GM19099 (cell line): ENCODE data around the gene MTFR1L.
A peak's percentile ranks its signal among the peaks of the same experiment; 100 is the strongest.

ENCODE experiments used
- POLR2A ChIP-seq: IDR thresholded peaks from 3 replicates; pipeline ENCODE4 v1.6.1; 2011; ENCODE audit warnings: low read depth; ENCODE audit not compliant: insufficient read length; ENCODE audit errors: extremely low read depth

The MTFR1L gene

DNA sequence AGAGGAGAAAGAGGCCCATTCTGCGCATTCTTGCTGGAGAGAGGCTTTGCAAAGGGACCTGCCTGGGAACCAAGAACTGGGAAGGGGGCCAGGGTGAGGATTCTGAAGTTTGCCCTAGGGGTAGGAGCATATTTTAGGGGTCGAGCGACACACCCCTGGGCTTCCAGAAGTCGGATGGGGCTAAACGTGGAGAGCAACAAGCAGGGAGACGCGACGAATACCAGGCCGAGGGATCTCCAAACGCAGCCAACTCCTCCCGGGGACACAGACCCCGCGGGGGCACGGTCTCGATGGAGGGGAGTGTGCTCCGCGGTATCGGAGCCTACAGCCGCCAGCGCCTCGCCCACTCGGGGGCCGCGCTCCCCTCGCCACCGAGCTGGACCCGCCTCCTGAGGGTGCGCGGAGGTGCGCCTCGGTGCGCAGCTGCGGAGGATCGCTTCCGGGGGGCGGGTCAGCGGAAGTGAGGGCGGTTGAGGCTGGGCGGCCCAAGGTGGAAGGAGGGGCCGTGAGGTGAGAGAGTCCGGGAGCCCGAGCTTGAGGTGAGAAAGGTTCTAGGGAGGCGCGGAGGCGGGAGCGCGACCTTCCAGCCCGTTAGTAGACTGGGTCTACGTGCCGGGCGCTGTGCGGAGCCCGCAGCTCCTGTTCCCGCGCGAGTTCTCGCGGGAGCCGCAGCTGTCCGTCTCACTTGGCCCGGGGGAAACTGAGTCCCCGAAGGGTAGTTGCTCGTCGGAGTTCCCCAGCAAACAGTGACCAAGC lies at the start of gene MTFR1L:
Gene MTFR1L, plus strand, starts transcription at position 464 of the 756 bp plus-strand sequence. CDS start 3,151 bp downstream, outside the sequence.
- peak; percentile 90 for TF ChIP-seq POLR2A

DNA sequence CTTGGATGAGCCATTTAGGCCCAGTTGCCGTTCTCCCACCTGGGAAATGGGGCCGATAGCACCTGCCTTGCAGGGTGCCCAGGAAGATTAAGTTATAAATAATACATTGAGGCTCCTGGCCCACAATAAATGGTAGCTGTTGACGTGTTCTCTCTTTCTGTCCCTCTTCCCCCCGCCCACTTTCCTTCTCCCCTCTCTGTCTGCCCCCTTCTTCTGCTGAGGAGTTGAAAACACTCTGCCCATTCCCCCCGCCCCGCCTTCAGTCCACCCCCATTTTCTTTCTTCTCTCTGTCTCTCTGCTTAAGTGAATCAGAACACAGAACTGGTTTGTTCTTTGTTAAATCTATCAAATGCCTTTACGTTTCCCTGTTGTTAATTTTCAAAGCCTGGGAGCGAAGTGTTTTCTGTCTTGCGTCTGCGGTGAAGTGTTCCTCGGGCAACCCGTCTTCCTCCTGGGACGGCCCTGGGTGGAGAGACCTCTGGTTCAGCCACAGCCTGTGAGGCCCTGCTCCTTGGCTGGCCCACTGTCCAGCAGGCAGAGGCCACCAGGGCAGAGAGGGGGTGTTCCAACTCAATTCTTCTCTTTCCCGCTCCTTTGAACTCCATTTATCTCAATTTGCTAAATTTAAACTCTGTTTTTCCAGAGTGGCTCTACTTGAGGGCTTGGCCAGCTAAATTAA lies 49.1 kb upstream of the MTFR1L start:
- no peak for TF ChIP-seq POLR2A

DNA sequence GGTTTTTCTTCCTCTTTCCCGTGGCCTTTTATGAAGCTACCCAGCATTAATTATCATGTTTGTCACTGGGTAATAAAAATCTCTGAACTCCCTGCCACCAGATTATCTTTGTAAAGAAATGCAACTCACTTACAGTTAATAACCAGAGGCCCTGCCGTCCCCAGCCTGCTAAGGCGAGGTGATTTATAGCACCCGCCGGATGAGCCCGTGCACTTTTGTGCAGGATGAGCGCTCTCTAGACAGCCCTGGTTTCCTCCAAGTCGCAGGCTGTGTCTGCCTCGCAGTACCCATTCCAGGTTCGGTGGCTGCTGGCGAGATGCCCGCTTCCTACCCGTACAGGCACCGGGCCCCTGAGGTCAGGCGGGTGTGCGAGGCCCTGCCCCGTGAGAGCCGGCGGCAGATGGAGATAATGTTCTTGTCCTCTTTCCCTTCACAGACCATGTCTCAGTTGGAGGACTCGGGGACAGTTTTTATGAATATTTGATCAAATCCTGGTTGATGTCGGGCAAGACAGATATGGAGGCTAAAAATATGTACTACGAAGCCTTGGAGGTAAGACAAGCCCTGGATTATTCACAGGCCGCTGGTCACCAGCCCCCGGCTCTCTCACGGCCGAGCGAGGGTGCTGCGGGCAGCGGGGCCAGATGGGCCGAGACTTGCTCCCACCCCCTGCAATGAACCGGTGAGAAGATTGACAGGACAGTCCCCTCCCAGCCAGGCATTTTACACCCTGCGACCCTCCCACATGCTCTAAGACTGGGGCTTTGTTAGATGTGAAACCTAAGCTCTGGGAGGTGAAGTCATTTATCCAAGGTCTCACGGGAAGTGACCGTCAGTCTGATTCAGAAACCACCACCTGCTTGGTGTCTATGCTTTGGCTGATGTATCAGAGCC lies 48.3 kb upstream of the MTFR1L start:
- no peak for TF ChIP-seq POLR2A

DNA sequence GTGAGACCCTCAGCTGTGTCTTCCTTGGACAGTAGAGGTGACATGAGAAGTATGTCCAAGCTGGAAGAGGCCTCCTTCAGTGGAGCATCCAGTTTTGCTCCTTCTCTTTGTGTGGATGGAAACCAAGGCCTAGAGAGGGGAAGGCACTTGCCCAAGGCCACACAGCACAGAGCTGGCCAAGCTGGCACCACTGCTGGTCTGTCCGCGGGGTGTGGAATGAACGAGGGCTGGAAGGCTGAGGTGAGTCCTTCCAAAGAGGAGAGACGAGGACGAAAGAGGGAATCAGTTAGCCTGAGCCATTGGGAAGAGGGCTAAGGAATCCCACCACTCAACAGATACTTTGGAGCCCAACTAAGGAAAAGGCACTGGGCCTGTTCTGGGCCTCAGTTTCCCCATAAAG lies 47.6 kb upstream of the MTFR1L start:
- TF ChIP-seq POLR2A = no peak

DNA sequence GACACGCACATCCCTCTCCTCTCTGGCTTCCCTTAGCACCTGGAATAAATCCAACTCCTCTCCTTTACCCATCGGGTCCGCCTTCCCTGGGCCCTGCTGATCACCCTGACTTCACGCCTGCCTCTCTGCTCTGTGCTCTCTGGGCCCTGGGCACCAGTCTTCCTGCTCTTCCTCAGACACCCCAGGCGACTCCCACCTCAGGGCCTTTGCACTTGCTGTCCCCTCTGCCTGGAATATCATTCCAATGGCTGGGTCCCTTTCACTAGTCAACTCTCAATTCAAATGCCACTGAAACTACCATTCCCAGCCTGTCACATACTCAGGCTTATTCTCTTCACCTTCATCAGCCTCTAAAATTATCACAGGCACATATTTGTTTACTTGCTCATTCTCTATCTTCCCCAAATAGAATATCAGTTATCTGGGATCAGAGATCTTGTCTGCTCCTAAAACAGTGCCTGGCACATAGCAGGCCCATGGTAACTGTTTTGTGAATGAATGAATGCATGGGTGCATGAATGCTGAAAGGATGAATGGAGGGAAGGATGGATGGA lies 47.0 kb upstream of the MTFR1L start:
- TF ChIP-seq POLR2A = no peak

DNA sequence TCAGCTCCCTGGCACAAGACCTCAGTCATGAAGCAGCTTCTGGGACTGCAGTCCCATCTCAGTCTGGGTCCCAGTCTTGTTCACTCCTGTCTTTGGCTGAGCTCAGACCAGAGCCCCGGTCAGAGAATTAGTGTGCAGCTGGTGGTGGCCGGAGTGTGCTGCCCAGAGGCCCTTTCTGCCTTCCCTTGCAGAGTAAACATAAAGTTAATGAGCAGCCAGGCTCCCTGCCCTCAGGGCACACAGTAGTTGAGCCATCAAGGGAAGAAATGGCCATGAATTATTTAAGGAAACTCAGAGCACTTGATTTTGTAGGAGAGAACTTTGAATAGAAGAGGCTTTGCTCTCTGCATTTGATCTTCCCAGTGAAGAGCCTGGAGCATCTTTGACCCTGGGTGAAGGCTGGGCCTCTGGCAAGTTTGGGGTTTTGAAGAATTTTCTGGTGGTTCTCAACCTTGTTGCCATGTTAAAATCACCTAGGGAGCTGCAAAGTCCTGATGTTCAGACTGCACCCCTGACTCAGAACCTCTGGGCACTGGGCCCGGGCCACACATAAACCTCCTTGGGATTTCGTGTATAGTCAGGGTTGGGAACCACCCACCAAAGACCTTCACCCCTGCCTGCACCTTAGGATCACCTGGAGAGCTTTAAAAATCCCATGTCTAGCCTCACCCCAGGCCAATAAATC lies 46.2 kb upstream of the MTFR1L start:
- no peak for TF ChIP-seq POLR2A

DNA sequence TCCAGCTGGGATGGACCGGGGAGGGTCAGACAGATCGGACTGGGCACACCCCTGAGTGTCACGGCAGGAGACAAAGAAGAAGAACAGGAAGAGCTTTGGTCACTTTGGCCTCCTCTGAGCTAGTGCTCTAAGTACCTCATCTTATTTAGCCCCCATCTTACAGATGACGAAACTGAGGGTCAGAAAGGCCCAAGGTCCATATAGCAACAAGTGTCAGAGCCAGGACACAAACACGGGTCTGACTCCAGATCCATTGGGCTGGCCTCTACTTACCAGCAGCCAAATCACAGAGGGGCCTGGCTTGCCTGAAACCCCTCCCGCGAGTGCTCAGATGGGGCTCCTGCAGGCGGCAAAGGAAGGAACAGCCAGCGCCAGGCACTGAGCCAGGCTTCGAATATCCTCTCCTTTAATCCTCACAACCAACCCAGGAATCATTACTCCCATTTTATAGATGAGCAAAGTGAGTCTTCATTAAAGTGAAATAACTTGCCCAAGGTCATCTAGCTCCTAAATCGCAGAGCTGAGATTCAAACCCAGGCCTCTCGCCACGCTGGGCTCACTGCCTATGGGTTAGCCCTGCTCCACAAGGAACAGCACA lies 45.4 kb upstream of the MTFR1L start:
- TF ChIP-seq POLR2A = no peak

DNA sequence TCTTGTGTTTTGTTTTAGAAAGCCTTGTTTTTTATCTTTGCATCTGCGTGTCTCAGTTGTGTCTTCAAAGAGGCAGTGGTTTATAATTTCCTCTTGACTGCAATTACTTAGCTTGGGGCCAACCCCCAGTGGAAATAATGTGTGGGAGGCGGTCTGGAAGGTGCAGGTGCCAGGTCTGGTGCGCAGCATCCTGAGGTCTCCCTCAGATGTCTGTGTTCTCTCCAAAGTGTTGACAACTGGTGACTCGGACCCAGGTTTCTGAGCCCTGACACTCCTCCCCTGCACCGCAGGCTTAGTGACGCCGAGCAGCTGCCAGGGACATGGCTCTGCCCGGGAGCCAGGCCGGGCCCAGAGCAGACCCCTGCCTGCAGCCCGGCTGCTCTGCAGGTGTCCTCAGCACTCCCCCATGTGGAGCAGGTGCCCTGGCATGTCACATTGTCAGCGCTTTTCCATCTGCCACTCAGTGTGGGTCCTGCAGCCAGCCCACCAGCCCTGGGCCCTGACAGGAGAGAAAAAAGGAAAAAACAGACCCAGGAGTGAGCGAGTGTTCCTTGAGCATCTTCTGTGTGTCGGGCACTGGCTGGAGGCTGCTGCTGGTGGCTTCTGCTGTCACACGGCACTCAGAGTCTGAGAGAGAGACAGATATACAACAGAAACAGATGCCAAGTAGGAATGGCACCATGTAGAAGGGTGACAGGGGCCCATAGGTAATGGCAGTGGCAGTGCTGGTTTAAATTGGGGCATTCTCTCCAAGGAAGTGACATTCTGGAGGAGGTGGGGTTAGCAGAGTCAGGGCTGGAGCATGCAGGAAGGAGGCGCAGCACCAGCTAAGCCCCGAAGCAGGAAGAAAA lies 44.6 kb upstream of the MTFR1L start:
- no peak for TF ChIP-seq POLR2A

DNA sequence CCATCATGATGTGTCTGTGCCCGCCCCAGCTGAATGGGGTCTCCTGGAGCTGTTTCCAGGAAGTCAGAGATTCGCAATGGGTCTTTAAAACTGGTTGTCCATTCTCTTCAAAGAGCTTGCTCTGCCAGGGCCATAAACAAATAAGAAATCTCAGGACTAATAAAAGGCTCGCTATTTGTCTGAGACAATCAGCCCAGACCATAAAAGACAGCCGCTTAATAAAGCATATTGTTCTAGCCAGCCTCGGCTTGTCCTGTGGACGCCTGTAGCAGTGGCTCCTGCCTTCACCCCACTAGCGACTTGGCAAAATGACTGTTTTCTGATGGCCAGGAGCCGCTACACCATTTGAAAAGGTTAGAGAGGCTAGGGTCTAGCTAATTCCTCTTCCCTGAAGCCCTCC lies 40.4 kb upstream of the MTFR1L start:
- no peak for TF ChIP-seq POLR2A

DNA sequence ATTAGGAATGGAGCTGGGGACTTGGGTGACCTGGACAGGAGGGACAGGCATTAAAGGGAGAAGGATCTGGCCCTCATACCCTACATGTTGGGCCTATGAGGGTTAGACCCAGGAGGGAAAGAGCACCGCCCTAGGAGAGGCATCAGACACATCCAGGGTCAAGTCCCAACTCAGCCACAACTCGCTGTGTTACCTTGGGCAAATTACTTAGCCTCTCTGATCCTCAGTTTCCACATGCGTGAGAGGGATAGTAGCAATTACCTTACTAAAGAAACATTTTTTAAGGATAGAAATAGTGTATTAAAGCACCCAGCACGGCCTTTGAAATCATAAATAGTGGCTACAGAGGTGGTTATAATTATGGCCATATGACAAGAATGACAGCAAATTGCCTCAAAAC lies 39.9 kb upstream of the MTFR1L start:
- TF ChIP-seq POLR2A = no peak

DNA sequence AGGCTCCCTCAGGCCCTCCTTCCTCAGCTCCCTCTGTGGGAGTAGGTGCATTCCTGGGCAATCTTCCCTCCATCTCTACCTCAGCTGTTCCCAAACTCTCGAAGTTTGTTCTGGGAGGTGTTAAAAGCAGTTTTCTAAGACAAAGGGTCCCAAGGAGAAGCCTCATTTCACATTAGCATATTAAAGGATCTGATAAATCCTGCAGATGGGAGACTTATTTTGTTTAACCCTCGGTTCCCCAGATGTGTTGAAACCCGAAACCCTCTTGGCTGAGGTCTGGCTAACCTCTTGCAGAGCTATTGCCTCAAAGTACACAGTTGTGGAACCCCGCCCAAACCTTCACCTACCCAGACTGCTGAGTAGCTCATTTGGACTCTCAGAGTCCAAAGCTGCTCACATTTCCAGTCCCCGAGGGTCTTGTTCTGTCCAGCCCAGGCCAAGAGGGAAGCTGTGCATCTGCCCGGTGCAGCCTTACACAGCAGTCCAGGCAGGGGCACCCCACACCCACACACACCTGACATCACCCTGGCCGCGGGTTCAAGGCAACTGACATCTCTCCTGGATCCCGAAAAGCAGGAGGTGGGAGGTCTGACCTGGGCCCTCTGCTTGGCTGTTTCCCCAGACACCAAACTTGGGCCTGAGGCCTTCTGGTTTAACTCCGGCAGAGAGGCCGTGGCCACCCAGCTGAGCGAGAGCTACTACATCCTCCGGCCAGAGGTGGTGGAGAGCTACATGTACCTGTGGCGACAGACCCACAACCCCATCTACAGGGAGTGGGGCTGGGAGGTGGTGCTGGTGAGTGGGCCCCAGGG lies 39.2 kb upstream of the MTFR1L start:
- TF ChIP-seq POLR2A = no peak

DNA sequence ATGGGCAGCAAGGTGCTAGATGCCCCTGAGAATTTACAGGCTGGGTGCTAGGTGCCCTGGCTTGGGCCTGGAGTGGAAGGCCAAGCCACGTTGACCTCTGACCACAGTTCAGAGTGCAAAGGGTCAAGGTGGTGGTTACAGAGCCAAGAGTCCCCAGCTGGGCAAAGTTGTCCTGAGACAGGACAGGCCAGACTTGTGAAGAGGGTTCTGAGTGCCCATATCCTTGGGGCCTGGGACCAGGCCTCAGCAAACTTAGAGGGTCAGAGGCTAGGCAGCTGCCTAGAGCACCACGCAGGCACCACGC lies 38.7 kb upstream of the MTFR1L start:
- TF ChIP-seq POLR2A = no peak

DNA sequence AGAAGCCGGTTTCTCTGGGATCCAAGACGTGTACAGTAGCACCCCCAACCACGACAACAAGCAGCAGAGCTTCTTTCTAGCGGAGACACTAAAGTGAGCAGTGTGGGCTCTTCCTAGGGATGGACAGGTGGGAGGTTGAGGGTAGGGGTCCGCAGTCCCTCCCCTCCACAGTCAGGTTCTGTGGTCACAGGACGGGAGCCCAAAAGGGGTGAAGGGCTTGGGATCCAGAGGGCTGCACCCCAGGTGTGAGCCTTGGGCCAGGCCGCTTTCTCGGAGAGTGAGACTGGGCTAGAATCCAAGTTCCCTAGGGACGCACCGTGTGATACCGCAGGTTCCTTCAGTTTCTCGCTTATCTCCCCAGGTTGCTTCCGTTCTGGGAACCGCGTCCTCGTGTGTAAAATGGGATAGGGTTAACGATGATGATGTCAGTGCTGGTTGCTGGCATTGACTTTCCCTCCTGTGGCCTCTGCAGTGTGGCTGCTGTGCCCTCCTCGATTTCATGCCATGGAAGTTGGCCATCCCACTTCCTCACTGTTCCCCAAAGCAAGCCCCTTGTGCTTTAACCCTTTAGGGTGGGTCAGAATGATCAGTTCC lies 37.0 kb upstream of the MTFR1L start:
- TF ChIP-seq POLR2A = no peak

DNA sequence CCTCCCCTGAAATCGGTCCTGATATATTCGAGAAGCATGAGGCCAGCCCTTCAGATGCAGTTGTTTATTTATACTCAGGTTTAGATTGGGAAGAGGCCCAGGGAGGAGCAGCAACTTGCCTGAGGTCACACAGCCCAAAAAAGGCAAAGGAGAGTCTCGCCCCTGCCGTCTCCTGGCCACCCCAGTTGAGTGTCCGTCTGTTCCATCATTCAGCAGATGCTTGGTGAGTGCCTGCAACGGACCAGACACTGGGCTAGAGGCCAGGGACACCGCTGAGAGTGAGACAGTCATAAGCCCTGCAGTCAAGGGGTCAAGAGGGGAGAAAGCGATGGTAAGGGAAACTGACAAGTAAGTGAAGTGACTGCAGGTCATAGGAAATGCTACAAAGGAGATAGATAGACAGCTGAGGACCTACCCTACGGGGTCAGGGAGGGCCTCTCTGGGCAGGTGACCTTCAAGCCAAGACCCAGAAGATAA lies 35.1 kb upstream of the MTFR1L start:
- TF ChIP-seq POLR2A = no peak
